Measurements from ENCODE around the gene SELENOF. TPM values are rescaled to one million over a fixed set of nuclear protein-coding genes. Genes with fewer than 3 reads are reported as not detected.

SELENOF gene
- total and polyA plus RNA-seq, 2 of the 13 experiments (the other 11 are each of a cell fraction or from before 2014, with no cell fraction given): 133 to 163 TPM

- TF ChIP-seq CCDC6 (CRISPR knock-in tag; IDR thresholded peaks at IDR 0.05): no peak
- TF ChIP-seq ZNF12 (CRISPR knock-in tag; IDR thresholded peaks at IDR 0.05): no peak
- no peak for TF ChIP-seq RNF219 (CRISPR knock-in tag; IDR thresholded peaks at IDR 0.05)
- no peak for TF ChIP-seq IKZF5 (CRISPR knock-in tag; IDR thresholded peaks at IDR 0.05)
- peak; percentile 44 for TF ChIP-seq RBM39 (IDR thresholded peaks at IDR 0.05; ENCODE audit: low read depth, low read length, poor library complexity, severe bottlenecking)
- TF ChIP-seq GMEB2 (CRISPR knock-in tag; IDR thresholded peaks at IDR 0.05; ENCODE audit: low read depth): no peak; the same call in 1 of the 2 replicates
- no peak for TF ChIP-seq HOXA7 (CRISPR knock-in tag; IDR thresholded peaks at IDR 0.05)
- TF ChIP-seq TCF12 (IDR thresholded peaks at IDR 0.05): no peak
- TF ChIP-seq TCF12 (CRISPR knock-in tag; IDR thresholded peaks at IDR 0.05): no peak
- TF ChIP-seq SMAD3 (CRISPR knock-in tag; IDR thresholded peaks at IDR 0.05): no peak
- no peak for TF ChIP-seq ZSCAN22 (CRISPR knock-in tag; IDR thresholded peaks at IDR 0.05)
- TF ChIP-seq ZNF234 (CRISPR knock-in tag; conservative IDR thresholded peaks at IDR 0.05): 0 out of 2 replicates have a peak, but pooled peaks have one; percentile 45
- TF ChIP-seq HOXA3 (CRISPR knock-in tag; IDR thresholded peaks at IDR 0.05): 0 out of 2 replicates have a peak, but pooled peaks have one; percentile 23
- no peak for TF ChIP-seq FOXA3 (CRISPR knock-in tag; IDR thresholded peaks at IDR 0.05)
- TF ChIP-seq PATZ1 (CRISPR knock-in tag; IDR thresholded peaks at IDR 0.05): 0 out of 2 replicates have a peak, but pooled peaks have one; percentile 14
- peak; percentile 43; the same call in 1 of the 2 replicates for TF ChIP-seq TFDP1 (CRISPR knock-in tag; IDR thresholded peaks at IDR 0.05; ENCODE audit: borderline replicate concordance)
- no peak for TF ChIP-seq CAMTA2 (CRISPR knock-in tag; IDR thresholded peaks at IDR 0.05; ENCODE audit: borderline replicate concordance)
- TF ChIP-seq NFATC3 (CRISPR knock-in tag; IDR thresholded peaks at IDR 0.05): no peak
- TF ChIP-seq POGZ (CRISPR knock-in tag; IDR thresholded peaks at IDR 0.05): no peak
- TF ChIP-seq PRDM4 (CRISPR knock-in tag; IDR thresholded peaks at IDR 0.05; ENCODE audit: borderline replicate concordance): no peak
These were observed 673 bp upstream of the SELENOF start, which contains the start of gene HS2ST1 (continued) for GRCh38 chr1:86914601-86914997.
